ENCODE results near the gene SPATA7.

The SPATA7 gene

GRCh38 chr14:88417594-88417993 is 32.1 kb downstream of the SPATA7 start:
- DNase-seq (ENCODE audit: low read depth in 2 of 3, low spot score in 2 of 3), result no peak

DNA sequence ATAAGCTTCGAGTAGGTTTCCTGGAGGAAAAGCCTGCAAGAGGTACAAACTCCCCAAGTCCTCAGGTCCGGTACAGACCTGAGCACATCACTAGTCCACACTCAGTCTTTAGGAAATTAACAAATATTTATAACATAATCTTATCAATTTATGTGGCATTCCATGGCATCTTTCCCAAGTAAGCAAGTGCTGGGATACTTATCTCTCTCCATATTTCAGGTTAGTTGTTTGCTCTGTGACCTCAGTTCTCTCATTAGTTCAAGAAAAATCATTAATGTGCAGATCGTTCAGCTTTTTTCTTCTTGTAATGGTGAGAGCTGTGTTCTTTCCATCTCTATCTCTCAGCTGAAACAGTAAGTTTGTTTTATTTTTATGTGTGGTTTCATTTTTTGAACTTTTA is 34.7 kb downstream of the SPATA7 start:
- no peak for DNase-seq (ENCODE audit: low read depth in 2 of 3, low spot score in 2 of 3)

- DNase-seq (ENCODE audit: low read depth in 2 of 3, low spot score in 2 of 3), result no peak
Measured at GRCh38 chr14:88421286-88421685, 35.8 kb downstream of the SPATA7 start.

GRCh38 chr14:88422047-88422446 is 36.6 kb downstream of the SPATA7 start:
- no peak for DNase-seq (ENCODE audit: low read depth in 2 of 3, low spot score in 2 of 3)

DNA sequence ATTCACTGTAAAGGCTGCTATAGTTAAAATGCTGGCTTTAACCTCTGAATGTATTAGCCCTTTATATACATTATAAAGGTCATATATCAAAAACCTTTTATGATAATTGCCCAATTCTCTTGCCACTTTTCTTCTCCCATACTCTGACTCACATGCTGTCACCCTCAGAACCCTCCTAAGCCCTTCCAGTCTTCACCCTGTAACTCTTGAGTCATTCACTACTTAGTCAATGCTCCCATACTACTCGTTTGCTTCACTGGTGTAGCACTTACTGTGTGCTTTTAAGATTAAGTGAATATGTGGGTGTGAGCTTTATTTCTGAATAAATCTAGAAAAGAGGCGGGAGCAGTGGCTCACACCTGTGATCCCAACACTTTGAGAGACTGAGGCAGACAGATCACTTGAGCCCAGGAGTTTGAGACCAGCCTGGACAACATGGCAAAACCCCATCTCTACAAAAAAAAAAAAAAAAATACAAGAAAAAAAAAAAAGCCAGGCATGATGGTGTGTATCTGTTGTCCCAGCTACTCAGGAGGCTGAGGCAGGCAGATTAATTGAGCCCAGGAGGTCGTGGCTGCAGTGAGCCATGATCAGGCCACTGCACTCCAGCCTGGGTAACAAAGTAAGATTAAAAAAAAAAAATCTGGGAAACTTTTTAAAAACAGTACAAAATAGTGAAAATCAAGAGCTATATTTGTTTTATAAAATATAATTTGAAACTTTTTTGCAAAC is 37.6 kb downstream of the SPATA7 start:
- DNase-seq (ENCODE audit: low read depth in 2 of 3, low spot score in 2 of 3), result no peak

GRCh38 chr14:88424573-88424972 is 39.1 kb downstream of the SPATA7 start:
- no peak for DNase-seq (ENCODE audit: low read depth in 2 of 3, low spot score in 2 of 3)

- DNase-seq (ENCODE audit: low read depth in 2 of 3, low spot score in 2 of 3), result no peak
Measured at GRCh38 chr14:88426271-88426670, 40.8 kb downstream of the SPATA7 start.

- DNase-seq (ENCODE audit: low read depth in 2 of 3, low spot score in 2 of 3), result no peak
Measured at GRCh38 chr14:88430976-88431375, 45.5 kb downstream of the SPATA7 start.

GRCh38 chr14:88437658-88438057 is 52.2 kb downstream of the SPATA7 start:
- no peak for DNase-seq (ENCODE audit: low read depth in 2 of 3, low spot score in 2 of 3)

DNA sequence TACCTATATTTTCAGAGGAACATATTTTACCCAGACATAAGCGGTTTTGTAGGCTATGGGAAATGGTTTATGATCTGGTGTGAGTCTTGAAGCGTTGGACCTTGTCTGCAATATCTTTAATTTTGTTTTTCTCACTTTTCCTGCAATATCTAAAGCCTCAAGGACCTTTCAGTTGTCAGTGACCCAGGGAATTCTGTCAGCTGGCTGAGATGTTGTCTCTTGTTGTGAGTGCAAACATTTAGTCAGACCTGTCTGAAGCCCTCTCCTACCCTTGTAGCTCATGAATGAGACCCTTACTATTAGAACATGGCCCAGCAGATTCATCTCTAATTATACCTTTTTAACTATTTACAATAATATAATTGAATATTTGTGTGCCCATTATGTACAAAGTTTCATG is 53.6 kb downstream of the SPATA7 start:
- DNase-seq (ENCODE audit: low read depth in 2 of 3, low spot score in 2 of 3), result no peak

DNA sequence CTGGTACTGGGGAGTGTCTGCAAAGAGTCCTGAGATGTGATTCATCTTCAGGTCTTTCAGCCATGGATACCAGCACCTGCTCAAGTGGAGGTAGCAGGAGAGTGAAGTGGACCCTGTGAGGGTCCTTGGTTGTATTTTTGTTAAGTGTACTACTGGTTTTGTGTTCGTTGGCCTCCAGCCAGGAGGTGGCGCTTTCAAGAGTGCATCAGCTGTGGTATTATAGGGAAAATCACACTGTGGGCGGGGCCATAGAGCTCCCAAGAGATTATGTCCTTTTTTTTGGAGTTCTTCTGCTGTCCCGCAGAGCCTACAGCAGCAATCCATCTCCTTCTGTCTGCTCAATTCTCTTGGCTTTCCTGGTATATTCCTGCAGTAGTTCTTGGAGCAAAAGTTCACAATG is 66.8 kb downstream of the SPATA7 start:
- DNase-seq (ENCODE audit: low read depth in 2 of 3, low spot score in 2 of 3), result no peak

- DNase-seq (ENCODE audit: low read depth in 2 of 3, low spot score in 2 of 3), result no peak
Measured at GRCh38 chr14:88454886-88455285, 69.4 kb downstream of the SPATA7 start.

DNA sequence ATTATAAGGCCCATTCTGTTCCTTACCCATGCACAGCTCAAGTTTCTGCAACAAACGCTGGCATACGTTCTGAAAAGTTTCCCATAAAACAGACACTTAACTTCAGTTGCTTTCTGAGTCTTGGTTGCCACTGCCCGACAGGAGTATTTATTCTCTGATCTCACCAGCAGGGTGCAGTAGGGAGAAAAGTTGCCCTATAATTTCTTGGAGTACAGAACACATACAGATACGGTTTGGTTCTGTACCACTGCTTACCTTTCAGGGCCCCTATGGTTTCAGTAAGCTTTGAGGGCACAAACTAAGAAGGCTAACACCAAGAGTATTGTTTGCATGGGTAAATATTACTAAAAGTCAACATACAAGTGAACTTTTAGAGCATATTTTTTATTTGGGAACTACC is 77.9 kb downstream of the SPATA7 start:
- no peak for DNase-seq (ENCODE audit: low read depth in 2 of 3, low spot score in 2 of 3)

DNA sequence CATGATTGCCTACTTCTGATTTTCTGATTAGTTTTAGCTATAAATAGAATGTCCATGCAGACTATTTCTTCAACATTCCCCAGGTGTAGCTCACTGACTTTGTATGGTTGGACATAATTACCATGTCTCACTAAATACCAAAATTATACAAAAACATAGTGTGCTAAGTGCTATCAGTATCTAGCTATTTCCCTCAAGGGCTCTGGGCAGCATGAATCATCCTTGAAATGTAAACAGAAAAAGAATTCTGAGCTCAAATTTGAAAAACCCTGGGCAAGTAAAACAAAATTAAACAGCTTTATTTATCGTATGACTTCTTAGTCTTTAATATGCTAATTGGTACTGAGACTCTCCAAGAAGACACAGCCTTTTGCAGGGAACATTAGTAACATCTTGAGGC is 82.9 kb downstream of the SPATA7 start:
- no peak for DNase-seq (ENCODE audit: low read depth in 2 of 3, low spot score in 2 of 3)

DNA sequence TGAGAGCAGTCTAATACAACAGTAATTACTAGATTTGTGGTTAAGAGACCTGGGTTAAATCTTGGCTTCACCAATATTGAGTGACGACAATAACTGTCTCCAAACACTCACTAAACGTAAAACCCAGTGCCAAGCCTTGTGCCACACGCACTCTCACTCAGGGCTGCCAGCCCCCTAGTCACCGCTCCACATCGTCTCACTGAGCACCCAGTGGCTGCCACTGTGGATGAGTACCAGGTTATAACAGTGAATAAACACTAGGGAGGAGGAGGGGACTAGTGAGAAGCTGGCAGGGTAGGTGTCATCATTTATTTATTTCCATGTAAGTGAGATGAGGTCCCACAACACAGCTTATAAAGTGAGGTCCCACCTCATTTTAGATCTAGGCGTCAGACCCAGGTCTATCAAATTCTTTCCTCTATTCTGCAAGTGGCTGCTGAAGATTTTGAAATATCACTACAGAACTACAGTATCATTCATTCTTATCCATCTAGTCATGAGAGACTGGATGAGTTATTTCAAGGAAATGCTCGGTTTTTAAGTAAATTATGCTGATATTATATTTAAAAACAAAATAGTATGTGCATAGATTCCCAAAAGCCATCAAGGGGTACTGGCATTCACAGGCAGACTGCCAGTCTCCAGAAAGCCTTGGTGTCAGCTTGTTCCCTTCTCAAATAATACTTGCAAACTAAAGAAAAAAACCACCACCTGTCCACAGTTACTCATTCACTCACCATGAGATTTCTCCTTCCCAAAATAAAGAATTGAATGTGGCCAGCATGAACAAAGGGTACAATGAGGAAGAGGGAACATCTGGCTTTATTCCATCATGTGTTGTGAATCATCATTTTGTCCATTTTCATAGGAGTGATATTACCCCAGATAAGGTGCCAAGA is 85.3 kb downstream of the SPATA7 start:
- no peak for DNase-seq (ENCODE audit: low read depth in 2 of 3, low spot score in 2 of 3)

DNA sequence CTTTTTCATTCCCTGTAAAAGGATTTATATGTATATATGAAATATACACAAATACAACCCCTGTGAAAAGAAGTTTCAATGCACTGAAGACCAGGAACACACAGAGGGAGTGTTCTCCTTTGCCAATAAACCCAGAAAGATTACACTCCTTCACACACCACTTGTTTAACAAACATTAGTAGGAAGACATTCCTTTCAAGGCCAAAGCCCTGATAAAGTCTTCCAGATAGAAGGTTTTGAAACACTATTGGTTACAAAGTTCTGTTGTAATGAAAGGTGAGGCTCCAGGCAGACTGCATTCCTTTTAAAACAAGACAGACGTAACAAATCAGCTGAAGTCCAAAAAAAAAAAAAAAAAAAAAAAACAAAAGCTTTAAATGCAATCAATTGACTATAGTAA is 88.3 kb downstream of the SPATA7 start:
- no peak for DNase-seq (ENCODE audit: low read depth in 2 of 3, low spot score in 2 of 3)

DNA sequence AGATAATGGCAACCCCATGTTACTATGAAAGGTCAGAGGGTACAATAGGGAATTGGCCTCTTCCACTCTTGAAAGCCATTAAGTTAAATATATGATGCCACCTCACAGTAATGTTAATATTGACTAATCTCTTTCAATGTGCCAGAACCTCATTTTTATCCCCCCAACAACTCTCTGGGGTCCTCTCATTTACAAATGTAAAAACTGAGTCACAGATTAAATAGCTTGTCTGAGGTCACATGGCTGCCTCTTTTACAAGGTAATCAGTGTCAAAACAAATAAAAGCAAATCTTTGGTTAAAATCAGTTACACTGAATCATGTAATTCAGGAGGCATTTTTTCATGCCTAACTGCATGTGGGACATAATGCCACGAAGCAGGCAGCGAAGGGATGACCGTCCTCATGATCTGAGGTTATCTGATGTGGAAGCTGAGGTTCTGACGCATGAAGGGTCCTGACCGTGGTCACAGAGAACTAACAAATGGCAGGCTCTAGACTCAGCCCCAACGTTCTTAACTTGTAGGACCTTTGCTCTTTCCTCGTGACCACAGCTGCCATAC is 90.8 kb downstream of the SPATA7 start:
- DNase-seq (ENCODE audit: low read depth in 2 of 3, low spot score in 2 of 3), result no peak

- no peak for DNase-seq (ENCODE audit: low read depth in 2 of 3, low spot score in 2 of 3)
Measured at GRCh38 chr14:88476825-88477224, 91.4 kb downstream of the SPATA7 start.

DNA sequence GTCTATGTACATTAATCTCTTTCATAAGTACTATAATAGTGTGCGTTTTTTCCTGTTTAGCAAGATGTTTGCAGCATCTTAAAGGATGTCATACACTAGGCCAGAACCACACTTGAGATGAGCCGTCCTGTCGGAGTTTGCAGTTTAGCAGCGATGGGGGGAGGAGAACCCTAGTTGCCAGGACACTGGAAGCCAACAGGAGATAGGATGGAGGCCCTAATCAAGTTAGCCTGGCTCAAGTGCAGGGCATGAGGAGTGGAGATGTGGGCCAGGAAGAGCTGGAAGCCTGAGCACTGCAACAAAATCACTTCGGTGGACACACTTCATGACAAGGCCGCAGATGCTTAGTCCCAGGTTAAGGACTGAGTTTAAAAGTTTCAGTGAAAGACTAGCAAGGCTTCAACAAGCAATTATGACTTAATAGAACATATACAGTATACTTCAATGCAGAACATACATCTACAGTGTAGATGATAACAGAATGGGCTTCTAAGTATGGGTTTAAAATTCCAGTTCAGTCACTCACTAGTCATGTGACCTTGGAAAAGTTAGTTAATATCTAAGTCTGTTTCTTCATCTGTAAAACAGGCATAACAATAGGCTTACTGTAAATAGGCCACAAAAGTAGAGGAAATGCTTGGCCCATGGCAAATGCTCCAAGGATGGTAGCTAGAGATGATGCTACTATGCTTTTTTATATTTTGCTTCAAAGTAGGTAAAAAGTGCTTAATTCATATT is 92.2 kb downstream of the SPATA7 start:
- DNase-seq (ENCODE audit: low read depth in 2 of 3, low spot score in 2 of 3), result no peak

GRCh38 chr14:88478931-88479330 is 93.5 kb downstream of the SPATA7 start:
- DNase-seq (ENCODE audit: low read depth in 2 of 3, low spot score in 2 of 3), result no peak

GRCh38 chr14:88479574-88479987 is 94.1 kb downstream of the SPATA7 start:
- no peak for DNase-seq (ENCODE audit: low read depth in 2 of 3, low spot score in 2 of 3)

Data from activated CD8-positive, alpha-beta memory T cell treated with anti-CD3 and anti-CD28 coated beads for 48 hours (primary cell).